HepG2 (cell line): ENCODE measurements around the gene FGL2. TPM values are rescaled to one million over a fixed set of nuclear protein-coding genes. Genes with fewer than 3 reads are reported as not detected.

Source experiments
- ATAC-seq: fragments of 200-7000 bp; cut with Tn5 transposase; 3 replicates; pipeline ENCODE4 v1.9.1; 2020; ENCODE audit warnings: mild to moderate bottlenecking, moderate library complexity
- BruUV-seq: library from RNA; stranded (reverse); fragments of 400-500 nt; replicated peaks from 2 replicates; lab custom pipeline; 2021; lab: Mats Ljungman, UMichigan
- CTCF ChIA-PET: fragments of 300-600 bp; formaldehyde crosslinking; extraction: SDS; loops from one replicate; lab custom pipeline; 2021; ENCODE audit warnings: low total read pairs, inconsistent platforms, low intra/inter-chr PET ratio; lab: Yijun Ruan, JAX
- POLR2A ChIA-PET: fragments of 350-600 bp; sonication (Branson Sonifier 250); formaldehyde crosslinking; loops from one replicate; lab custom pipeline; 2020; ENCODE audit warnings: antibody characterized with exemption, inconsistent platforms; lab: Yijun Ruan, JAX
- DNase-seq: peaks from one replicate; pipeline ENCODE4 v3.0.0-alpha.2; 2015; ENCODE audit warnings: low spot score
- FAIRE-seq: peaks from 3 replicates; lab custom pipeline; 2011; peaks lifted over from hg19 to GRCh38; lab: Jason Lieb, UNC
- H2AFZ ChIP-seq: one replicate; pipeline ENCODE4 v1.6.1; 2011; ENCODE audit warnings: low read length, inconsistent platforms
- H3K27ac ChIP-seq: fragments of 300-600 bp; 3 replicates; pipeline ENCODE4 v1.8.0; 2011; ENCODE audit warnings: mixed run types, mild to moderate bottlenecking, mixed read lengths, low read length, inconsistent platforms; ENCODE audit not compliant: insufficient read depth; ENCODE audit errors: extremely low read length
- H3K27me3 ChIP-seq, 2 experiments: fragments of 200-600 bp in 1 of 2; 2 replicates in 1 of 2; 3 replicates in 1 of 2; pipeline versions ENCODE4 v1.6.0 to v1.8.0; 2011; ENCODE audit warnings: low read length in 2 of 2, mild to moderate bottlenecking in 2 of 2, moderate library complexity in 2 of 2, inconsistent platforms in 1 of 2; ENCODE audit not compliant: insufficient read depth in 2 of 2, control insufficient read depth in 1 of 2
- H3K36me3 ChIP-seq, 2 experiments: fragments of 200-600 bp in 1 of 2; replicated peaks in 1 of 2; 2 replicates in 1 of 2; 3 replicates in 1 of 2; pipeline versions ENCODE4 v1.5.1 to v1.8.0; 2011; ENCODE audit warnings: low read length in 2 of 2, inconsistent platforms in 1 of 2; ENCODE audit not compliant: insufficient read depth in 2 of 2, control insufficient read depth in 1 of 2
- H3K4me1 ChIP-seq: 2 replicates; pipeline ENCODE4 v1.5.1; 2012; ENCODE audit warnings: low read length, inconsistent platforms; ENCODE audit not compliant: insufficient read depth
- H3K4me2 ChIP-seq: 2 replicates; pipeline ENCODE4 v1.6.0; 2011; ENCODE audit warnings: low read depth, low read length, inconsistent platforms
- H3K4me3 ChIP-seq, 3 experiments: fragments of 200-600 bp in 1 of 3; sonication (generic), shearing (Covaris generic) in 1 of 3; replicated peaks in 1 of 3; 2 replicates each; pipeline ENCODE4 v1.5.1; 2011 to 2016; ENCODE audit warnings: low read length in 3 of 3, inconsistent platforms in 2 of 3, low read depth in 2 of 3, mild to moderate bottlenecking in 2 of 3, control low read depth in 1 of 3, mixed read lengths in 1 of 3; ENCODE audit not compliant: insufficient read depth in 1 of 3
- H3K79me2 ChIP-seq: one replicate; pipeline ENCODE4 v1.6.1; 2011; ENCODE audit warnings: low read length, inconsistent platforms; ENCODE audit not compliant: insufficient read depth
- H3K9ac ChIP-seq: 2 replicates; pipeline ENCODE4 v1.6.0; 2011; ENCODE audit warnings: mild to moderate bottlenecking, low read depth, low read length, inconsistent platforms; ENCODE audit not compliant: insufficient read depth
- H3K9me3 ChIP-seq: 2 replicates; pipeline ENCODE4 v1.5.1; 2012; ENCODE audit warnings: mild to moderate bottlenecking, low read length
- H4K20me1 ChIP-seq: 2 replicates; pipeline ENCODE4 v1.6.0; 2011; ENCODE audit warnings: inconsistent platforms, mild to moderate bottlenecking, low read length, moderate library complexity; ENCODE audit not compliant: insufficient read depth
- RARG ChIP-seq: sonication (generic); formaldehyde crosslinking; IDR thresholded peaks from 2 replicates; pipeline ENCODE4 v1.4.0; 2020; ENCODE audit warnings: low read depth, mild to moderate bottlenecking, missing genetic modification reagents
- SP140L ChIP-seq: sonication (generic); formaldehyde crosslinking; IDR thresholded peaks from 2 replicates; pipeline ENCODE4 v1.4.0; 2020; ENCODE audit warnings: missing genetic modification reagents, borderline replicate concordance
- ZNF318 ChIP-seq: sonication (generic); formaldehyde crosslinking; IDR thresholded peaks from 2 replicates; pipeline ENCODE4 v1.4.0; 2020; ENCODE audit warnings: mild to moderate bottlenecking, missing genetic modification reagents
- WGBS: methylation state at CpG from one replicate; pipeline ENCODE4 v1.1.6; 2017; ENCODE audit warnings: low lambda C conversion rate; 5-methylcytosine and 5-hydroxymethylcytosine counted together
- in situ Hi-C: cut with HindIII; loops from 2 replicates; pipeline ENCODE4 v1.10.0; 2017; ENCODE audit warnings: low pct_unique_long_range_greater_than_20kb; ENCODE audit not compliant: extremely low pct_ligation_motif_present
- intact Hi-C: fragments of 100-400 bp; cut with micrococcal nuclease; formaldehyde crosslinking; loops from one replicate; pipeline ENCODE4 v1.10.0; 2022; ENCODE audit not compliant: unreplicated experiment
- polyA plus RNA-seq, 8 experiments: library from polyadenylated mRNA; depleted of rRNA in 3 of 8; stranded (reverse) in 7 of 8; unstranded in 1 of 8; fragments of >200 nt; fragmentation: Illumina TruSeq in 4 of 8; extraction: Trizol in 4 of 8; gene quantifications; 2 replicates each; pipeline versions ENCODE4 v1.2.1 to v1.2.3, GENCODE V29; 2011 to 2016; ENCODE audit warnings: low read depth in 4 of 8, missing spikeins in 1 of 8, mixed read lengths in 1 of 8; ENCODE audit not compliant: insufficient read depth in 1 of 8
- total RNA-seq, 5 experiments: library from RNA; depleted of rRNA; stranded (reverse); fragments of >200 nt; fragmentation: Illumina TruSeq; extraction: Trizol; gene quantifications; 2 replicates each; pipeline ENCODE4 v1.2.3, GENCODE V29; 2016; ENCODE audit warnings: low read depth in 1 of 5

The FGL2 gene
- total and polyA plus RNA-seq, 2 of the 13 experiments (the other 11 are each of a cell fraction or from before 2014, with no cell fraction given): 0.04 to 0.15 TPM

GRCh38 chr7:77242068-77242467, 42.4 kb upstream of the FGL2 start:
- Histone ChIP-seq H3K4me3 (no peak overlapping the region), H3K79me2 (no peaks in the 10 kb centered on the region), H3K9me3 (no peaks in the 10 kb centered on the region), H3K36me3 (no peaks in the 10 kb centered on the region)
- 100% methylated on average over 2 of the region's 2 CpGs for WGBS
- no peak for ATAC-seq
- CTCF ChIA-PET: no interaction called here
- TF ChIP-seq RARG (no peak), ZNF318 (CRISPR knock-in tag) (no peak), SP140L (CRISPR knock-in tag) (no peak)
- TF ChIP-seq, all 625 proteins: peak for 0
- H3K27ac ChIP-seq: peak overlapping the region; percentile 10
- in situ Hi-C loops: loop anchor here (10.0 kb wide), 1 partner anchor 117 kb away; the partner anchor contains the start of gene CCDC146
- intact Hi-C loops: no loop called here
- H4K20me1 ChIP-seq: no peaks in the 10 kb centered on the region
- BruUV-seq: no TSS peak
- H3K27me3 ChIP-seq: no peaks in the 10 kb centered on the region
- no peak overlapping the region for H2AFZ ChIP-seq
- FAIRE-seq: no peak
- POLR2A ChIA-PET: no interaction called here
- no peak overlapping the region for H3K9ac ChIP-seq
- DNase-seq: no peak
- H3K4me1 ChIP-seq: peaks cover 35% of the 10 kb centered on the region
- no peak overlapping the region for H3K4me2 ChIP-seq
